GM23338 (cell line): ENCODE data around the gene UGT1A4.

ENCODE experiments used
- CREB1 ChIP-seq: fragments of 250-450 bp; sonication (Bioruptor Pico); IDR thresholded peaks from 2 replicates; pipeline ENCODE4 v1.5.0; 2020; ENCODE audit warnings: low read depth, mild to moderate bottlenecking, moderate library complexity
- CTCF ChIP-seq, 2 experiments: fragments of 200-600 bp in 1 of 2; sonication (generic) in 1 of 2; conservative IDR thresholded peaks; 2 replicates each; pipeline versions ENCODE4 v1.5.1 to v1.6.1; 2016 to 2017; ENCODE audit warnings: antibody characterized with exemption in 2 of 2, low read depth in 2 of 2, mild to moderate bottlenecking in 2 of 2, moderate library complexity in 1 of 2
- EZH2 ChIP-seq: fragments of 200-600 bp; sonication (generic); IDR thresholded peaks from one replicate; pipeline ENCODE4 v1.8.0; 2017; ENCODE audit warnings: antibody characterized with exemption, mild to moderate bottlenecking, low read depth; ENCODE audit not compliant: unreplicated experiment
- EZH2phosphoT487 ChIP-seq: fragments of 200-600 bp; sonication (generic); IDR thresholded peaks from one replicate; pipeline ENCODE4 v1.8.1; 2018; ENCODE audit warnings: antibody characterized with exemption; ENCODE audit not compliant: unreplicated experiment
- JUNB ChIP-seq: IDR thresholded peaks from one replicate; pipeline ENCODE4 v1.6.1; 2016; ENCODE audit warnings: antibody characterized with exemption; ENCODE audit not compliant: unreplicated experiment
- POLR2AphosphoS5 ChIP-seq: IDR thresholded peaks from 2 replicates; pipeline ENCODE4 v1.6.1; 2016; ENCODE audit warnings: antibody characterized with exemption, low read depth
- REST ChIP-seq: IDR thresholded peaks from one replicate; pipeline ENCODE4 v1.6.1; 2018; ENCODE audit warnings: antibody characterized with exemption; ENCODE audit not compliant: unreplicated experiment
- STAT1 ChIP-seq: IDR thresholded peaks from one replicate; pipeline ENCODE4 v1.6.1; 2016; ENCODE audit warnings: antibody characterized with exemption; ENCODE audit not compliant: unreplicated experiment
- ZNF114 ChIP-seq: fragments of 250-450 bp; sonication (Bioruptor Pico); IDR thresholded peaks from 2 replicates; pipeline ENCODE4 v1.5.0; 2020; ENCODE audit warnings: mild to moderate bottlenecking, moderate library complexity
- ZNF331 ChIP-seq: fragments of 250-450 bp; sonication (Bioruptor Pico); IDR thresholded peaks from 2 replicates; pipeline ENCODE4 v1.5.0; 2020; ENCODE audit warnings: low read depth, mild to moderate bottlenecking, moderate library complexity
- ZNF462 ChIP-seq: fragments of 250-450 bp; sonication (Bioruptor Pico); IDR thresholded peaks from 2 replicates; pipeline ENCODE4 v1.5.0; 2020; ENCODE audit warnings: mild to moderate bottlenecking, moderate library complexity

GRCh38 chr2:233798335-233799086 lies 80.0 kb downstream of the UGT1A4 start:
- no peak for TF ChIP-seq CTCF (conservative IDR thresholded peaks at IDR 0.05; ENCODE audit: low read depth in 2 of 2)
- TF ChIP-seq EZH2 = no peak
- TF ChIP-seq POLR2AphosphoS5 = no peak
- TF ChIP-seq ZNF331 (CRISPR knock-in tag) = no peak
- TF ChIP-seq ZNF462 (CRISPR knock-in tag) = no peak
- no peak for TF ChIP-seq EZH2phosphoT487
- no peak for TF ChIP-seq JUNB
- no peak for TF ChIP-seq REST
- no peak for TF ChIP-seq CREB1 (CRISPR knock-in tag)
- TF ChIP-seq STAT1 = no peak
- no peak for TF ChIP-seq ZNF114 (CRISPR knock-in tag)
